SK-N-SH (cell line): ENCODE results near the gene FAM240A. TPM values are rescaled to one million over a fixed set of nuclear protein-coding genes. Genes with fewer than 3 reads are reported as not detected.
A peak's percentile ranks its signal among the peaks of the same experiment; 100 is the strongest.

Experiments
- CTCF ChIA-PET: fragments of 300-600, 350-600 bp; formaldehyde crosslinking; extraction: SDS; loops from one replicate; lab custom pipeline; 2021; lab: Yijun Ruan, JAX
- POLR2A ChIA-PET: fragments of 350-600 bp; sonication (Branson Sonifier 250); formaldehyde crosslinking; extraction: SDS; loops from one replicate; lab custom pipeline; 2020; ENCODE audit warnings: antibody characterized with exemption, inconsistent platforms; lab: Yijun Ruan, JAX
- DNase-seq: peaks from one replicate; pipeline ENCODE4 v3.0.0; 2012
- H2AFZ ChIP-seq: fragments of 200-600 bp; sonication (generic); 2 replicates; pipeline ENCODE4 v1.8.1; 2016; ENCODE audit warnings: antibody characterized with exemption, mild to moderate bottlenecking, low read depth
- H3F3A ChIP-seq: fragments of 200-600 bp; sonication (generic); replicated peaks from 2 replicates; pipeline ENCODE3; 2016; ENCODE audit warnings: antibody characterized with exemption, mild to moderate bottlenecking; ENCODE audit not compliant: insufficient read depth
- H3K27ac ChIP-seq, 2 experiments: fragments of 200-500 bp in 1 of 2; fragments of 200-600 bp in 1 of 2; sonication (Bioruptor generic) in 1 of 2; sonication (generic), shearing (Covaris generic) in 1 of 2; 2 replicates each; pipeline versions ENCODE4 v1.5.1 to v1.6.1; 2014 to 2016; ENCODE audit warnings: low read depth in 2 of 2, inconsistent platforms in 1 of 2, low read length in 1 of 2, mild to moderate bottlenecking in 1 of 2, mixed read lengths in 1 of 2
- H3K27me3 ChIP-seq: fragments of 200-600 bp; sonication (generic), shearing (Covaris generic); 2 replicates; pipeline ENCODE4 v1.6.1; 2016; ENCODE audit warnings: mixed run types; ENCODE audit not compliant: insufficient read depth
- H3K36me3 ChIP-seq, 2 experiments: fragments of 200-500 bp in 1 of 2; fragments of 200-600 bp in 1 of 2; sonication (Bioruptor generic) in 1 of 2; sonication (generic) in 1 of 2; replicated peaks in 1 of 2; 2 replicates each; pipeline versions ENCODE3 to v1.5.1; 2014 to 2016; ENCODE audit warnings: low read length in 1 of 2, mild to moderate bottlenecking in 1 of 2; ENCODE audit not compliant: insufficient read depth in 2 of 2, control insufficient read depth in 1 of 2
- H3K4me1 ChIP-seq, 2 experiments: fragments of 200-500 bp in 1 of 2; fragments of 200-600 bp in 1 of 2; sonication (Bioruptor generic) in 1 of 2; sonication (generic), shearing (Covaris generic) in 1 of 2; 2 replicates each; pipeline versions ENCODE4 v1.5.1 to v1.6.1; 2014 to 2016; ENCODE audit warnings: low read depth in 1 of 2, low read length in 1 of 2, mixed run types in 1 of 2; ENCODE audit not compliant: insufficient read depth in 2 of 2, control insufficient read depth in 1 of 2
- H3K4me2 ChIP-seq: fragments of 200-600 bp; sonication (generic), shearing (Covaris generic); 2 replicates; pipeline ENCODE4 v1.6.1; 2017; ENCODE audit warnings: mixed run types
- H3K4me3 ChIP-seq, 2 experiments: fragments of 200-500 bp in 1 of 2; fragments of 200-600 bp in 1 of 2; sonication (Bioruptor generic) in 1 of 2; sonication (generic), shearing (Covaris generic) in 1 of 2; 2 replicates each; pipeline versions ENCODE4 v1.5.1 to v1.8.1; 2014 to 2016; ENCODE audit warnings: low read depth in 2 of 2, inconsistent platforms in 1 of 2, low read length in 1 of 2, mild to moderate bottlenecking in 1 of 2, mixed read lengths in 1 of 2, moderate library complexity in 1 of 2
- H3K79me2 ChIP-seq: fragments of 200-600 bp; sonication (generic); 2 replicates; pipeline ENCODE4 v1.8.1; 2017; ENCODE audit warnings: mild to moderate bottlenecking; ENCODE audit not compliant: insufficient read depth
- H3K9ac ChIP-seq: fragments of 200-600 bp; sonication (generic); 2 replicates; pipeline ENCODE4 v1.6.1; 2017; ENCODE audit warnings: mixed run types
- H3K9me2 ChIP-seq: fragments of 200-600 bp; sonication (generic); 2 replicates; pipeline ENCODE4 v1.6.1; 2017; ENCODE audit warnings: mixed run types
- H3K9me3 ChIP-seq: fragments of 200-600 bp; sonication (generic); 2 replicates; pipeline ENCODE4 v1.6.1; 2017; ENCODE audit warnings: mixed run types, mild to moderate bottlenecking, moderate library complexity
- H4K20me1 ChIP-seq: fragments of 200-600 bp; sonication (generic); 2 replicates; pipeline ENCODE4 v1.6.1; 2017; ENCODE audit warnings: mild to moderate bottlenecking, mixed run types; ENCODE audit not compliant: insufficient read depth
- CHD2 ChIP-seq: fragments of 150-350 bp; IDR thresholded peaks from 2 replicates; pipeline ENCODE4 v1.6.1; 2018; ENCODE audit warnings: low read length; ENCODE audit not compliant: partially characterized antibody
- ELF1 ChIP-seq: IDR thresholded peaks from 2 replicates; pipeline ENCODE4 v1.4.0; 2012
- EP300 ChIP-seq, 2 experiments: IDR thresholded peaks; 2 replicates each; pipeline versions ENCODE4 v1.4.0 to v1.6.1; 2012; ENCODE audit warnings: borderline replicate concordance in 1 of 2, low read depth in 1 of 2, low read length in 1 of 2
- FOXM1 ChIP-seq: IDR thresholded peaks from 2 replicates; pipeline ENCODE4 v1.4.0; 2012; ENCODE audit warnings: low read depth, mild to moderate bottlenecking
- GABPA ChIP-seq: IDR thresholded peaks from 2 replicates; pipeline ENCODE4 v1.4.0; 2012; ENCODE audit warnings: low read depth, mild to moderate bottlenecking
- GATA2 ChIP-seq: sonication (generic); formaldehyde crosslinking; IDR thresholded peaks from 2 replicates; pipeline ENCODE4 v1.5.0; 2020; ENCODE audit warnings: mild to moderate bottlenecking, missing genetic modification reagents
- JUND ChIP-seq: IDR thresholded peaks from 2 replicates; pipeline ENCODE4 v1.4.0; 2012
- MXI1 ChIP-seq: IDR thresholded peaks from 2 replicates; pipeline ENCODE4 v1.6.1; 2012; ENCODE audit warnings: mild to moderate bottlenecking, low read depth, low read length, improper control_type of control experiment
- NFIC ChIP-seq: IDR thresholded peaks from 2 replicates; pipeline ENCODE4 v1.4.0; 2012; ENCODE audit warnings: borderline replicate concordance
- NRF1 ChIP-seq: IDR thresholded peaks from 2 replicates; pipeline ENCODE4 v1.6.1; 2012; ENCODE audit warnings: low read depth, mild to moderate bottlenecking, low read length
- POLR2AphosphoS5 ChIP-seq: IDR thresholded peaks from 2 replicates; pipeline ENCODE4 v1.6.1; 2012; ENCODE audit warnings: low read depth, low read length
- RAD21 ChIP-seq: IDR thresholded peaks from 2 replicates; pipeline ENCODE4 v1.6.1; 2012; ENCODE audit warnings: mild to moderate bottlenecking, low read length
- RCOR1 ChIP-seq: fragments of 150-350 bp; IDR thresholded peaks from 2 replicates; pipeline ENCODE4 v1.6.1; 2017; ENCODE audit warnings: antibody characterized with exemption, low read length
- SMC3 ChIP-seq: IDR thresholded peaks from 2 replicates; pipeline ENCODE4 v1.6.1; 2012; ENCODE audit warnings: low read depth, low read length, improper control_type of control experiment
- TCF12 ChIP-seq: IDR thresholded peaks from 2 replicates; pipeline ENCODE4 v1.4.0; 2012
- YY1 ChIP-seq: IDR thresholded peaks from 2 replicates; pipeline ENCODE4 v1.4.0; 2012; ENCODE audit warnings: low read depth, mild to moderate bottlenecking
- WGBS: methylation state at CpG from one replicate; pipeline ENCODE4 v1.1.6; 2017; ENCODE audit warnings: low lambda C conversion rate; 5-methylcytosine and 5-hydroxymethylcytosine counted together
- polyA plus RNA-seq, 3 experiments: library from polyadenylated mRNA; depleted of rRNA; stranded (reverse); fragments of >200 nt; gene quantifications; 2 replicates each; pipeline ENCODE4 v1.2.3, GENCODE V29; 2012
- TF ChIP-seq, protein P1 (sequence below): IDR thresholded peaks from 2 replicates; pipeline ENCODE4 v1.4.0; 2012; ENCODE audit warnings: low read depth, borderline replicate concordance
- TF ChIP-seq, protein P2 (sequence below): IDR thresholded peaks from 2 replicates; pipeline ENCODE4 v1.4.0; 2012; ENCODE audit warnings: low read depth, borderline replicate concordance
- TF ChIP-seq, protein P3 (sequence below): IDR thresholded peaks from 2 replicates; pipeline ENCODE4; 2012
- TF ChIP-seq, protein P4 (sequence below): IDR thresholded peaks from 2 replicates; pipeline ENCODE4 v1.4.0; 2012; ENCODE audit warnings: low read depth

The FAM240A gene
- polyA plus RNA-seq, 1 of the 3 experiments (the other 2 are of a cell fraction): not detected

DNA sequence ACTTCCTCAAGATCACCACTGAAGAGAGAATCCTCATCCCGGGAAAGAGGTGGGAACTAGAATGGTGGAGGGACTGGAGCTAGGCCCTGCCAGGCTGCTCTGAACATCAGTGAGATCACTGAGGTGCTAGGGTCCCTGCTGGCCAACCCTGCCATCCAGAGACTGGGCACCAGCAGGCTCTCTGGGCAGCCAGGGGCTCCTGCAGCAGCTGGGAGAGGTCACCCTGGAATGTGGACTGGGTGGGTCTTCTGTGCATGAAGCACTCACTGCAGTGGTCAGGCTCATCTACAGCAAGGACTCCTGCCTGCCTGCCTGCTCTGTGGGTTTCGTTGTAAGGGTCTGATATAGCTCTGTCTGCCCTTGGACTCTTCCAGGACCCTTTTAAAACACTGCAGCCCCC lies 56.3 kb downstream of the FAM240A start (continued):
- TF ChIP-seq, protein P1, sequence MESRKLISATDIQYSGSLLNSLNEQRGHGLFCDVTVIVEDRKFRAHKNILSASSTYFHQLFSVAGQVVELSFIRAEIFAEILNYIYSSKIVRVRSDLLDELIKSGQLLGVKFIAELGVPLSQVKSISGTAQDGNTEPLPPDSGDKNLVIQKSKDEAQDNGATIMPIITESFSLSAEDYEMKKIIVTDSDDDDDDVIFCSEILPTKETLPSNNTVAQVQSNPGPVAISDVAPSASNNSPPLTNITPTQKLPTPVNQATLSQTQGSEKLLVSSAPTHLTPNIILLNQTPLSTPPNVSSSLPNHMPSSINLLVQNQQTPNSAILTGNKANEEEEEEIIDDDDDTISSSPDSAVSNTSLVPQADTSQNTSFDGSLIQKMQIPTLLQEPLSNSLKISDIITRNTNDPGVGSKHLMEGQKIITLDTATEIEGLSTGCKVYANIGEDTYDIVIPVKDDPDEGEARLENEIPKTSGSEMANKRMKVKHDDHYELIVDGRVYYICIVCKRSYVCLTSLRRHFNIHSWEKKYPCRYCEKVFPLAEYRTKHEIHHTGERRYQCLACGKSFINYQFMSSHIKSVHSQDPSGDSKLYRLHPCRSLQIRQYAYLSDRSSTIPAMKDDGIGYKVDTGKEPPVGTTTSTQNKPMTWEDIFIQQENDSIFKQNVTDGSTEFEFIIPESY: no peak
- no peak for TF ChIP-seq YY1
- TF ChIP-seq, all 33 proteins: peak for 0

DNA sequence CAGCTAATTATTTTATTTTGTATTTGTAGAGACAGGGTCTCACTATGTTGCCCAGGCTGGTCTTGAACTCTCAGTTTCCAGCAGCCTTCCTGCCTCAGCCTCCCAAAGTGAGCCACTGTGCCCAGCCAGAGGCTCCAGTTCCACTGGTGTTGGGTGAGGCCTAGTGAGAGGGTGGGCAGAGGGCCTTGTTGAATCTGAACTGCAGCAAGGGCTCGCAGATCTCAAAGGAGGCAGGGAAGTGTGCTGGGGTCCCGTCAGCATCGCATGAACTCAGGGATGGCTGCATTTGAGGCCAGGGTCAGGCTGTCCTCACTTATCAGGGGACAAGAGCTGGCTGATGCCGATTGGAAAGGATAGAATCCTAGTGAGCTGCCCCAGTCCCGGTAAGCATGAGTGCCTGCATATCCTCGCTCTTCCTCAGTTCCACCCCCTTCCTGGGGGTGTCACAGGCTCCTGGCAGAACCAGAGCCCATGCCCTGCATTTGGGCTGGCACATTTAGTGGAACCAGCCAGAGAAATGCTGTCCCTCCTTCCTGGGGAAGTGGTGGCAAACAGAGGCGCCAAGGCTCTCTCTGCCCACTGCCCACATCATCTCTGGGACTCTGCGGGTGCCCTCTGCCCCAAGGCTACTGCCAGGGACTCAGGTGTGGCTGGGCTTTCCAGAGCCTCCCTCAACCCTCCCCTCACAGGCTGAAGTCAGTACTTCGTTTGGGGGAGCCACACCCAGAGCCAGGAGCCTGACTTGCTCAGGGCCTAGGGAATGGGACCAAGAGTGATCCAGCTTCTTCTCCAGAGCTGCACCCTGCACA lies 57.1 kb downstream of the FAM240A start:
- H3K9me2 ChIP-seq: no peaks in the 10 kb centered on the region
- no peaks in the 10 kb centered on the region for H3K36me3 ChIP-seq
- peaks cover 0 to 27% of the 10 kb centered on the region in 2 experiments; a peak in 1 of 4 replicates for H3K4me1 ChIP-seq
- H3K27me3 ChIP-seq: no peaks in the 10 kb centered on the region
- no peaks in the 10 kb centered on the region for H3K9me3 ChIP-seq
- no peaks in the 10 kb centered on the region for H4K20me1 ChIP-seq
- no peaks in the 10 kb centered on the region for H3F3A ChIP-seq
- 50% methylated on average over 6 of the region's 9 CpGs for WGBS
- H3K9ac ChIP-seq: no peak overlapping the region
- TF ChIP-seq GABPA (no peak), SMC3 (no peak), RAD21 (no peak), MXI1 (no peak), CHD2 (no peak), EP300 (IDR thresholded peaks at IDR 0.05; ENCODE audit: borderline replicate concordance in 1 of 2, low read depth in 1 of 2, low read length in 1 of 2) (no peak), TCF12 (no peak), POLR2AphosphoS5 (no peak), RCOR1 (no peak), GATA2 (CRISPR knock-in tag) (no peak), NRF1 (no peak), JUND (no peak), NFIC (no peak), FOXM1 (no peak), ELF1 (no peak)
- TF ChIP-seq, protein P2, sequence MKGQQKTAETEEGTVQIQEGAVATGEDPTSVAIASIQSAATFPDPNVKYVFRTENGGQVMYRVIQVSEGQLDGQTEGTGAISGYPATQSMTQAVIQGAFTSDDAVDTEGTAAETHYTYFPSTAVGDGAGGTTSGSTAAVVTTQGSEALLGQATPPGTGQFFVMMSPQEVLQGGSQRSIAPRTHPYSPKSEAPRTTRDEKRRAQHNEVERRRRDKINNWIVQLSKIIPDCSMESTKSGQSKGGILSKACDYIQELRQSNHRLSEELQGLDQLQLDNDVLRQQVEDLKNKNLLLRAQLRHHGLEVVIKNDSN: no peak
- TF ChIP-seq, protein P3, sequence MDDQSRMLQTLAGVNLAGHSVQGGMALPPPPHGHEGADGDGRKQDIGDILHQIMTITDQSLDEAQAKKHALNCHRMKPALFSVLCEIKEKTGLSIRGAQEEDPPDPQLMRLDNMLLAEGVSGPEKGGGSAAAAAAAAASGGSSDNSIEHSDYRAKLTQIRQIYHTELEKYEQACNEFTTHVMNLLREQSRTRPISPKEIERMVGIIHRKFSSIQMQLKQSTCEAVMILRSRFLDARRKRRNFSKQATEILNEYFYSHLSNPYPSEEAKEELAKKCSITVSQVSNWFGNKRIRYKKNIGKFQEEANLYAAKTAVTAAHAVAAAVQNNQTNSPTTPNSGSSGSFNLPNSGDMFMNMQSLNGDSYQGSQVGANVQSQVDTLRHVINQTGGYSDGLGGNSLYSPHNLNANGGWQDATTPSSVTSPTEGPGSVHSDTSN: no peak
- TF ChIP-seq, protein P4, sequence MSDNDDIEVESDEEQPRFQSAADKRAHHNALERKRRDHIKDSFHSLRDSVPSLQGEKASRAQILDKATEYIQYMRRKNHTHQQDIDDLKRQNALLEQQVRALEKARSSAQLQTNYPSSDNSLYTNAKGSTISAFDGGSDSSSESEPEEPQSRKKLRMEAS: no peak
- CTCF ChIA-PET: interaction anchor here (1.6 to 5.4 kb wide), 2 partner anchors 28 to 180 kb away, joined by 3 to 24 read pairs; no protein-coding TSS in a partner anchor
- no peak overlapping the region for H2AFZ ChIP-seq
- H3K79me2 ChIP-seq: no peaks in the 10 kb centered on the region
- H3K4me2 ChIP-seq: no peak overlapping the region
- POLR2A ChIA-PET: no interaction called here
- no peak overlapping the region for H3K4me3 ChIP-seq
- H3K27ac ChIP-seq: no peak overlapping the region
- peak; percentile 8 for DNase-seq
